PC-3 (cell line): Measurements from ENCODE around the gene GPANK1.

ENCODE experiments used
- EZH2 ChIP-seq: fragments of 300-600 bp; sonication (generic); IDR thresholded peaks from one replicate; pipeline ENCODE4 v1.6.1; 2017; ENCODE audit warnings: antibody characterized with exemption, mild to moderate bottlenecking, low read length; ENCODE audit not compliant: unreplicated experiment
- EZH2phosphoT487 ChIP-seq: fragments of 300-600 bp; sonication (generic); IDR thresholded peaks from 2 replicates; pipeline ENCODE4 v1.6.1; 2018; ENCODE audit warnings: mild to moderate bottlenecking, antibody characterized with exemption, low read length, borderline replicate concordance
- TF ChIP-seq, protein P1 (sequence below): fragments of 300-600 bp; sonication (generic); conservative IDR thresholded peaks from 2 replicates; pipeline ENCODE4 v1.5.1; 2017; ENCODE audit warnings: antibody characterized with exemption, low read depth, mild to moderate bottlenecking, low read length

DNA sequence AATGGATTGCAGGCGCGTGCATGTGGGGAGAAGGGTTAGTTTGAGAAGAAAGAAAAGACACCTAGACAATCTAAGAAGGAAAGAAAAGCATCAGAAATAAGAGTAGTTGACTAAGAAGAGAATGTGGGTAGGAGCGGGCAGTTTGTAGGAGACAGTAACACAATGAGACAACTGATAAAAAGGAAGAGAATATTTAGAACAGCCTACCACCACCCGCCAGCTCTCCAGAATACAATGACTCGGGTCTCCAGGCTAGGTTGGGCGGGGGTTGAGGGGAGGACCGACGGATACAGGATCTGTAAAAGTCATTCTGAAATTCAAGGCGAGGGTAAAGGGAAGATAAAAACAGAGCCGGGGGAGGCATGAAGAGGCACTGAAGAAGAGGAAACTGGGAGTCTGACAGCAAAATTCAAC is 37.6 kb upstream of the GPANK1 start:
- TF ChIP-seq, protein P1, sequence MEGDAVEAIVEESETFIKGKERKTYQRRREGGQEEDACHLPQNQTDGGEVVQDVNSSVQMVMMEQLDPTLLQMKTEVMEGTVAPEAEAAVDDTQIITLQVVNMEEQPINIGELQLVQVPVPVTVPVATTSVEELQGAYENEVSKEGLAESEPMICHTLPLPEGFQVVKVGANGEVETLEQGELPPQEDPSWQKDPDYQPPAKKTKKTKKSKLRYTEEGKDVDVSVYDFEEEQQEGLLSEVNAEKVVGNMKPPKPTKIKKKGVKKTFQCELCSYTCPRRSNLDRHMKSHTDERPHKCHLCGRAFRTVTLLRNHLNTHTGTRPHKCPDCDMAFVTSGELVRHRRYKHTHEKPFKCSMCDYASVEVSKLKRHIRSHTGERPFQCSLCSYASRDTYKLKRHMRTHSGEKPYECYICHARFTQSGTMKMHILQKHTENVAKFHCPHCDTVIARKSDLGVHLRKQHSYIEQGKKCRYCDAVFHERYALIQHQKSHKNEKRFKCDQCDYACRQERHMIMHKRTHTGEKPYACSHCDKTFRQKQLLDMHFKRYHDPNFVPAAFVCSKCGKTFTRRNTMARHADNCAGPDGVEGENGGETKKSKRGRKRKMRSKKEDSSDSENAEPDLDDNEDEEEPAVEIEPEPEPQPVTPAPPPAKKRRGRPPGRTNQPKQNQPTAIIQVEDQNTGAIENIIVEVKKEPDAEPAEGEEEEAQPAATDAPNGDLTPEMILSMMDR, result no peak
- TF ChIP-seq EZH2, result no peak
- TF ChIP-seq EZH2phosphoT487, result no peak
